Osteocyte (in vitro differentiated cells): ENCODE results near the gene OOEP. TPM values are rescaled to one million over a fixed set of nuclear protein-coding genes. Genes with fewer than 3 reads are reported as not detected.

Source experiments
- DNase-seq: peaks from one replicate; pipeline ENCODE4 v3.0.0; 2021; ENCODE audit warnings: mixed read lengths; ENCODE audit not compliant: unreplicated experiment; ENCODE audit errors: extremely low spot score
- H3K27ac Mint-ChIP-seq: one replicate; pipeline ENCODE4 v1.8.0; 2021; ENCODE audit warnings: mild to moderate bottlenecking, mixed read lengths; ENCODE audit not compliant: unreplicated experiment
- H3K27me3 Mint-ChIP-seq: one replicate; pipeline ENCODE4 v1.8.0; 2021; ENCODE audit warnings: mixed read lengths; ENCODE audit not compliant: unreplicated experiment
- H3K36me3 Mint-ChIP-seq: one replicate; pipeline ENCODE4 v1.8.0; 2021; ENCODE audit warnings: mixed read lengths; ENCODE audit not compliant: unreplicated experiment
- H3K4me1 Mint-ChIP-seq: one replicate; pipeline ENCODE4 v1.8.0; 2021; ENCODE audit warnings: mixed read lengths; ENCODE audit not compliant: unreplicated experiment
- H3K4me3 Mint-ChIP-seq: one replicate; pipeline ENCODE4 v1.8.0; 2021; ENCODE audit warnings: mild to moderate bottlenecking, moderate library complexity, mixed read lengths; ENCODE audit not compliant: unreplicated experiment
- H3K9me3 Mint-ChIP-seq: one replicate; pipeline ENCODE4 v1.8.0; 2021; ENCODE audit warnings: mixed read lengths; ENCODE audit not compliant: unreplicated experiment
- long read RNA-seq: library from polyadenylated mRNA; unstranded; transcript quantifications from one replicate; pipeline ENCODE4 v2.0.0, GENCODE V29; 2021
- total RNA-seq: library from RNA; stranded (reverse); gene quantifications from 2 replicates; pipeline ENCODE4 v1.2.1, GENCODE V29; 2021
- TF ChIP-seq, protein P1 (sequence below): fragments of 200-600 bp; sonication (generic); IDR thresholded peaks from 2 replicates; pipeline ENCODE4 v1.5.0; 2021; ENCODE audit warnings: antibody characterized with exemption, mild to moderate bottlenecking, moderate library complexity

The OOEP gene
- not detected in 2 replicates for total RNA-seq
- long read RNA-seq: 0 reads

DNA sequence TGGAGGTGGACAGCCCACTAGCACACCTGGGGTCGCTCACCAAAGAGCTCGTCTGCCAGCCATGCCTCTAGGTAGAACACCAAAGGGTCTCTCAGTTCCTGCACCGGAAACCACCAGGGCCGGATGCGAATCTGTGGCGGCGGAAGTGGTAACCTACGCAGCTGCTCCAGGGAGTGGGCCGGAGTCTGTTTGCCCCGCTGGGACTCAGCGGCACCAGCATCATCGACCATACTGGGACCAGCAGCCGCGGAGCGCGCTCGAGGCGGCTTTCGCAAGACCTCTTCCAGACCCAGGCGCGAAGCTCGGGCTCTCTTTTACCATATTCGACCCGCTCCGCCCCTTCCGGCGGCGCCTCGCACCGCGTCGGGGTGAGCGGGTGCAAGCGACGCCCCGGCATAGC lies at the start of gene OOEP:
OOEP (minus strand) TSS at position 335 of the 400 bp plus-strand sequence; CDS start at position 230, 105 bp downstream.
- Mint-ChIP-seq H3K4me1 (no peaks in the 10 kb centered on the region), H3K27me3 (peaks cover 10% of the 10 kb centered on the region), H3K27ac (no peak within 1 kb of the TSS), H3K9me3 (no peaks in the 10 kb centered on the region), H3K36me3 (no peaks in the 10 kb centered on the region), H3K4me3 (no peak within 1 kb of the TSS)
- TF ChIP-seq, protein P1, sequence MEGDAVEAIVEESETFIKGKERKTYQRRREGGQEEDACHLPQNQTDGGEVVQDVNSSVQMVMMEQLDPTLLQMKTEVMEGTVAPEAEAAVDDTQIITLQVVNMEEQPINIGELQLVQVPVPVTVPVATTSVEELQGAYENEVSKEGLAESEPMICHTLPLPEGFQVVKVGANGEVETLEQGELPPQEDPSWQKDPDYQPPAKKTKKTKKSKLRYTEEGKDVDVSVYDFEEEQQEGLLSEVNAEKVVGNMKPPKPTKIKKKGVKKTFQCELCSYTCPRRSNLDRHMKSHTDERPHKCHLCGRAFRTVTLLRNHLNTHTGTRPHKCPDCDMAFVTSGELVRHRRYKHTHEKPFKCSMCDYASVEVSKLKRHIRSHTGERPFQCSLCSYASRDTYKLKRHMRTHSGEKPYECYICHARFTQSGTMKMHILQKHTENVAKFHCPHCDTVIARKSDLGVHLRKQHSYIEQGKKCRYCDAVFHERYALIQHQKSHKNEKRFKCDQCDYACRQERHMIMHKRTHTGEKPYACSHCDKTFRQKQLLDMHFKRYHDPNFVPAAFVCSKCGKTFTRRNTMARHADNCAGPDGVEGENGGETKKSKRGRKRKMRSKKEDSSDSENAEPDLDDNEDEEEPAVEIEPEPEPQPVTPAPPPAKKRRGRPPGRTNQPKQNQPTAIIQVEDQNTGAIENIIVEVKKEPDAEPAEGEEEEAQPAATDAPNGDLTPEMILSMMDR: no peak
- no peak for DNase-seq

DNA sequence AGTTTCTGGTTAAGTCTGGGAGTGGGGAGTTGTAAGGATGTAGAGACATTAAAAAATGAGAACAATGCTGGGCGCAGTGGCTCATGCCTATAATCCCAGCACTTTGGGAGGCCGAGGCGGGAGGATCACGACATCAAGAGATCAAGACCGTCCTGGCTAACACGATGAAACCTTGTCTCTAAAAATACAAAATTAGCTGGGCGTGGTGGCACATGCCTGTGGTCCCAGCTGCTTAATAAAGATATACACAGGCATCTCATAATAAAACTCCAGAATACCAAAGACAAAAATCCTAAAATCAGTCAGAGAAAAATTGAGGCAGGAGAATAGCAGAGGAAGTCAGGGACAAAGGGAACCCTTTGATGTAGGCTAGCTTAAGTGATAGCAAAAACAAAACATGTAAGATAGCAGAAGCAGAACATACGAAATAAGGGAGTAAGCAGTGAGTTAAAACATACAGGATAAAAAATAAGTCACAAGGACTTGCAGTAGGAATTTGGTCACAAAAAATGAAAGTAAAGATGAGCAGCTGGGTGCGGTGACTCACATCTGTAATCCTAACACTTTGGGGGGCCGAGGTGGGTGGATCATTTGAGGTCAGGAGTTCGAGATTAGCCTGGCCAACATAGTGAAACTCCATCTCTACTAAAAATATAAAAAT lies 48.5 kb upstream of the OOEP start:
- Mint-ChIP-seq H3K27ac (no peak overlapping the region), H3K4me1 (peaks cover 4% of the 10 kb centered on the region), H3K36me3 (no peaks in the 10 kb centered on the region), H3K4me3 (no peak overlapping the region), H3K9me3 (no peaks in the 10 kb centered on the region), H3K27me3 (peaks cover 4% of the 10 kb centered on the region)
- TF ChIP-seq, protein P1: no peak
- DNase-seq: no peak

DNA sequence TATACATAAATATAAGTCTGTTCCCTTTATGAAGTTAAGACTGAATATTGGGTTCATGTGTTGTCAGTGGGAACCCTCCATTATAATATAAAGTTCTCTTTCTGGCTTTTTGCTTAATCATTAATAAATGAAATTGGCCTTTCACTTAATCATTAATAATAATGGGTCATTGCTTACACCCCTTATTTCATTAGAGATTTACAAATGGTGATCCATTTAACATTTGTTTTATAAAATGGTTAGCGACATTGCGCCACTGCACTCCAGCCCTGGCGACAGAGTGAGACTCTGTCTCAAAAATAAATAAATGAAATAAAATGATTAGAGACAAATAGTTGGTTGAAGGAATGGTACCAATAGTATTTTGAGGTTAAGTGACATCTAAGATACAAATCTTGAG lies 43.4 kb upstream of the OOEP start:
- Mint-ChIP-seq H3K27me3 (peaks cover 4% of the 10 kb centered on the region), H3K4me3 (no peak overlapping the region), H3K4me1 (no peaks in the 10 kb centered on the region), H3K9me3 (no peaks in the 10 kb centered on the region), H3K36me3 (no peaks in the 10 kb centered on the region), H3K27ac (no peak overlapping the region)
- DNase-seq: no peak
- TF ChIP-seq, protein P1: no peak

DNA sequence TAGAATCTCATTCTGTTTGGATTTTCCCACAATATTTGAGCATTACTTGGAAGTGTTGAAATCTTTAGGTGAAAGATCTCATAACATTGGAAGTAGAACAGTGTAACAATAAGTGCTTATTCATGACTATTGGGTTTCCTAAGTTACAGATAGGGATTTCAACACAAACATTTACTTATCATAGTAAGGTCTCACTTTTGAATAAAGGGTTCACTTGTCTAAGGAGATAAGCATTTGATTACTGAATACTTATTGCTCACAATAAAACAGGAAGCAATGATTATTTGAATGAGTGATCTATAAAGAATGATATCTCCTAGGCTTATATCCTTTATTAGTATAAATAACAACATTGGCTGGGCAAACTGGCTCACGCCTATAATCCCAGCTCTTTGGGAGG lies 39.7 kb upstream of the OOEP start:
- Mint-ChIP-seq H3K4me1 (no peaks in the 10 kb centered on the region), H3K4me3 (no peak overlapping the region), H3K36me3 (no peaks in the 10 kb centered on the region), H3K9me3 (no peaks in the 10 kb centered on the region), H3K27ac (no peak overlapping the region), H3K27me3 (peaks cover 9% of the 10 kb centered on the region)
- no peak for DNase-seq
- TF ChIP-seq, protein P1: no peak

DNA sequence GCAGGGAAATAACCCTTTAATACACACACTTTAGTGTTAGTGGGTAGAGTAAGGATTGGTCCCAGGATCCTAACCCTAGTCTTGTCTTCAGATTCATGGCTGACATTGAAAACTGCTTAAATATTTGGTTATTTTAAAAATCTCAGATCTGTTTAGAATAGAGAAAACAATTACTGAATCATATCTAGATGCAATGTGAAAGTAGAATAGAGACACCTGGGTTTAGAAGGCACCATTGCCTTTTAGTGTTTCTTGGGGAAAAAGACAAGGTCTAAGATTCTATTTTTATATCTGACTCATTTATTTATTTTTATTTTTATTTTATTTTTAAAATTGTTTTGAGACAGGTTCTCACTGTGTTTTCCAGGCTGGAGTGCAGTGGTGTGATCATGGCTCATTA lies 31.0 kb upstream of the OOEP start:
- Mint-ChIP-seq H3K27me3 (peaks cover 4% of the 10 kb centered on the region), H3K4me3 (no peak overlapping the region), H3K9me3 (no peaks in the 10 kb centered on the region), H3K36me3 (no peaks in the 10 kb centered on the region), H3K27ac (no peak overlapping the region), H3K4me1 (no peaks in the 10 kb centered on the region)
- DNase-seq: no peak
- TF ChIP-seq, protein P1: no peak
